ENCODE results near the gene TINAGL1.

DNA sequence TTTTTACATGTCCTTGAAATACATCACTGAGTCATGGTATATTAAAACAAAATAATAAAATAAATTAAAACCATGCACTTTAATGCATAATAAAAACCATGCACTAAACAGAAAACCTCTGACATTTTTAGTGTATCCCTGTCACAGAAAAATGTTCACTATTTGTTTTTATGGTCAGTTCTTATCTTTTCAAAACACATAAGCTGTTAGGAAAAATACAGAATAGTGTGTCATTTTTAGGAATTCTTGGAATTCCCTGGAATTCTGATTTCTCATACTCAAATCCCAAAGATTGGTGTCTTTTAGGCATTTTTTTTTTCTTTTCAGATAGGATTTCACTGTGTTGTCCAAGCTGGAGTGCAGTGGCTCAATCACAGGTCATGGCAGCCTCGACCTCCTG, 25.1 kb upstream of the TINAGL1 start:
- no peak for TF ChIP-seq EZH2 (IDR thresholded peaks at IDR 0.05)
- TF ChIP-seq POLR2AphosphoS5 (IDR thresholded peaks at IDR 0.05; ENCODE audit: borderline replicate concordance, low read depth, low read length) = no peak
- TF ChIP-seq FOXP2 (optimal IDR thresholded peaks at IDR 0.05; ENCODE audit: control extremely low read depth, extremely low read length, insufficient read depth) = no peak
